Pancreas (tissue), 10 donors: Measurements from ENCODE around the gene ANO1. TPM values are rescaled to one million over a fixed set of nuclear protein-coding genes. Genes with fewer than 3 reads are reported as not detected.

ENCODE experiments used
- ATAC-seq, 4 donors: fragments of 200-7000 bp; cut with Tn5 transposase; one replicate each; pipeline versions ENCODE4 v1.8.0 to v1.9.1; 2020; ENCODE audit warnings: mild to moderate bottlenecking in 4 of 4, moderate library complexity in 4 of 4
- DNase-seq, 6 donors: peaks; one replicate each; pipeline ENCODE4 v3.0.0-alpha.2; 2020
- FAIRE-seq: peaks from 2 replicates; lab custom pipeline; 2012; peaks lifted over from hg19 to GRCh38; lab: Jason Lieb, UNC
- H3K27ac ChIP-seq, 4 donors: fragments of 200-600 bp; sonication (generic); 1 replicate in 3 of 4; 2 replicates in 1 of 4; pipeline versions ENCODE4 v1.5.0 to v1.8.0; 2020
- H3K27me3 ChIP-seq, 4 donors: fragments of 200-600 bp; one replicate each; pipeline ENCODE4 v1.8.0; 2021
- H3K36me3 ChIP-seq, 3 donors: fragments of 200-600 bp; sonication (generic) in 1 of 3; one replicate each; pipeline versions ENCODE4 v1.5.0 to v1.8.0; 2020 to 2021
- H3K4me1 ChIP-seq, 3 donors: fragments of 200-600 bp; one replicate each; pipeline ENCODE4 v1.8.0; 2021
- H3K4me3 ChIP-seq, 4 donors: fragments of 200-600 bp; sonication (generic) in 2 of 4; one replicate each; pipeline versions ENCODE4 v1.5.0 to v1.8.0; 2020 to 2021
- H3K9me3 ChIP-seq, 4 donors: fragments of 200-600 bp; one replicate each; pipeline ENCODE4 v1.8.0; 2021
- WGBS, 2 donors: extraction: QIAGEN DNeasy Blood & Tissue Kit; methylation state at CpG; one replicate each; pipeline ENCODE4 v1.1.7; 2013; 5-methylcytosine and 5-hydroxymethylcytosine counted together
- intact Hi-C, 3 donors: fragments of 100-400 bp; cut with DNase I; formaldehyde crosslinking; loops; one replicate each; pipeline versions ENCODE4 v1.11.1 to v1.14.2; 2022
- polyA plus RNA-seq, 2 donors: library from polyadenylated mRNA; stranded (reverse); fragments of 200-250 nt; gene quantifications; one replicate each; pipeline ENCODE4 v1.2.3, GENCODE V29; 2013
- total RNA-seq, 6 donors: library from RNA; stranded (reverse); fragmentation: NEBNext Ultra II Directional in 4 of 6; extraction: Animal tissue kit (Norgen Biotek cat#: 25700) in 4 of 6; gene quantifications; one replicate each; pipeline versions ENCODE4 v1.2.1 to v1.2.4, GENCODE V29; 2021 to 2023
- TF ChIP-seq, protein P1 (sequence below), 4 donors: fragments of 200-600 bp; sonication (generic) in 3 of 4; IDR thresholded peaks; one replicate each; pipeline versions ENCODE4 v1.5.0 to v1.8.0; 2021; ENCODE audit warnings: antibody characterized with exemption in 4 of 4
- donor health status: healthy with polysubstance abuse.
- donor health status: DM: no; HTN: no; CAD: no; lungs with moderate emphysema.
- donor health status: DM: no; HTN: no; CAD: no.
- donor health status: control.
- donor health status: control.
- donor health status: Bipolar disorder and iron deficiency.
- donor health status: DM: yes; HTN: yes; CAD: no.
- donor health status: DM: no; HTN: no; CAD: no.
- donor health status: DM: no; HTN: no; CAD: no.
- donor health status: DM: yes; HTN: yes; CAD: no.

ANO1 gene
- total and polyA plus RNA-seq, 8 donors = 1.5 to 12.4 (median 5.1) TPM

GRCh38 chr11:70099578-70100279 is 21.6 kb downstream of the ANO1 start:
- no peak overlapping the region for H3K27ac ChIP-seq
- ATAC-seq (no peak), DNase-seq (peak in 1 of 6 donors; percentile 41), FAIRE-seq (no peak)
- H3K36me3 ChIP-seq = no peaks in the 10 kb centered on the region
- intact Hi-C loops = no loop called here
- TF ChIP-seq, protein P1, sequence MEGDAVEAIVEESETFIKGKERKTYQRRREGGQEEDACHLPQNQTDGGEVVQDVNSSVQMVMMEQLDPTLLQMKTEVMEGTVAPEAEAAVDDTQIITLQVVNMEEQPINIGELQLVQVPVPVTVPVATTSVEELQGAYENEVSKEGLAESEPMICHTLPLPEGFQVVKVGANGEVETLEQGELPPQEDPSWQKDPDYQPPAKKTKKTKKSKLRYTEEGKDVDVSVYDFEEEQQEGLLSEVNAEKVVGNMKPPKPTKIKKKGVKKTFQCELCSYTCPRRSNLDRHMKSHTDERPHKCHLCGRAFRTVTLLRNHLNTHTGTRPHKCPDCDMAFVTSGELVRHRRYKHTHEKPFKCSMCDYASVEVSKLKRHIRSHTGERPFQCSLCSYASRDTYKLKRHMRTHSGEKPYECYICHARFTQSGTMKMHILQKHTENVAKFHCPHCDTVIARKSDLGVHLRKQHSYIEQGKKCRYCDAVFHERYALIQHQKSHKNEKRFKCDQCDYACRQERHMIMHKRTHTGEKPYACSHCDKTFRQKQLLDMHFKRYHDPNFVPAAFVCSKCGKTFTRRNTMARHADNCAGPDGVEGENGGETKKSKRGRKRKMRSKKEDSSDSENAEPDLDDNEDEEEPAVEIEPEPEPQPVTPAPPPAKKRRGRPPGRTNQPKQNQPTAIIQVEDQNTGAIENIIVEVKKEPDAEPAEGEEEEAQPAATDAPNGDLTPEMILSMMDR (IDR thresholded peaks at IDR 0.05) = no peak
- H3K9me3 ChIP-seq = no peaks in the 10 kb centered on the region
- WGBS, 2 donors = 76 to 80% methylated on average over 16 of the region's 16 CpGs
- no peak overlapping the region for H3K4me3 ChIP-seq
- H3K27me3 ChIP-seq = no peaks in the 10 kb centered on the region
- H3K4me1 ChIP-seq = no peaks in the 10 kb centered on the region

- 73 to 87% methylated on average over 8 of the region's 8 CpGs for WGBS, 2 donors
- no peaks in the 10 kb centered on the region for H3K4me1 ChIP-seq
- TF ChIP-seq, protein P1 (IDR thresholded peaks at IDR 0.05) = no peak
- H3K27me3 ChIP-seq = no peaks in the 10 kb centered on the region
- H3K9me3 ChIP-seq = no peaks in the 10 kb centered on the region
- ATAC-seq (no peak), DNase-seq (no peak), FAIRE-seq (no peak)
- no peaks in the 10 kb centered on the region for H3K36me3 ChIP-seq
- H3K4me3 ChIP-seq = no peak overlapping the region
- intact Hi-C loops = no loop called here
- no peak overlapping the region for H3K27ac ChIP-seq
These were observed 22.1 kb downstream of the ANO1 start for GRCh38 chr11:70100280-70100603.

DNA sequence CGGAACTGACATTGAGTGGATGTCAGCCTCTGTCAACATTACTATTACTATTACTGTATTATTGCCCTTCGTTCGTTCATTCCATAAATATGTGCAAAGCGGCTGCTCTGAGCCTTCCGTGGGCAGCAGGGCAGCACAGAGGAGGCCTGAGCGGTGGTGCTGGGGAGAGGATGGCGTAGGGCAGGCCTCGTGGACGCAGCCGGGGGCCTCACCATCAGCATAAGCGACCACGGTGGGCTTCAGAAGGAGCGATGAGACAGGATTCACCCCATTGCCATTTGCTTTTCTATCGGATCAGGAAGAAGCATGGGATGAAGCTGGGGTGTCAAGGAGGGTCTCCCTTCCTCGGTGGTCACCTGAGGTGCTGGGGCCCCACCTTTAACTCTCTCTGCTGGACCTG is 22.7 kb downstream of the ANO1 start:
- no peak for DNase-seq
- H3K9me3 ChIP-seq = no peaks in the 10 kb centered on the region
- TF ChIP-seq, protein P1 (IDR thresholded peaks at IDR 0.05) = no peak
- H3K27me3 ChIP-seq = no peaks in the 10 kb centered on the region
- FAIRE-seq = no peak
- H3K27ac ChIP-seq = no peak overlapping the region
- WGBS, 2 donors = 76 to 80% methylated on average over 15 of the region's 15 CpGs
- no peak overlapping the region for H3K4me3 ChIP-seq
- intact Hi-C loops = no loop called here
- no peak for ATAC-seq
- H3K4me1 ChIP-seq = no peaks in the 10 kb centered on the region
- no peaks in the 10 kb centered on the region for H3K36me3 ChIP-seq

DNA sequence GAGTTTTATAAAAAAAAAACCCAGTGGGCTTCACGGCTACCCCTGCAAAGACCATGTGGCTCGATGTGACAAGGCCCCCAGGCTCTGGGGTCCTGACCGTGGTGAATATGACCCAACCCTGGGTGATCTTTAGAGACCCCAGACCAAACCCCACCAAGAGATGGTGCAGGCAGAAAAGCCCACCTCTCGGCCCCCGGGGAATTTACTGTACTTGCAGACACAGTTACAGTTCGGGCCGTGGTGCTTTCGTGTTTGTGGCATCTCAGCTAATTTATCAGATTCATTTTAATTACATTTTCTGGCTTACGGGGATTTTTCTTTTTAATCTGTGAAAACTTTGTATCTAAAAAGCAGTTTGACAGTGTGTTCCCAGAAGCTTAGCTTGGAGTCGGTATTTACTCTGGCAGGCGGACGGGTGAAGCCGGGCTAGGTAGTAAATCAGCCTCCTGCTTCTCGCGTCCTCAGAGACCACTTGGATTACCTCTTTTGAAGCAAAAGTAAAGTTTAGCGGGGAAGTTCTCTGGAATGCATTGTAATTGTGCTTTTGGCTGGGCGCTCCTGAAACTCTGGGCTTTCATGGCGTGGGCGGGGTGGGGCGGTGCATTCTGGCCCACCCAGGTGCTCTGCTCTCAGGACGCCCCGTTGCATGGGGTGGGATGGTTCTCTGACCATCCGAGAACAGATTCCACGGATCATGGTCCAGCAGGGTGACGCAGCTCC is 25.3 kb downstream of the ANO1 start:
- 68 to 78% methylated on average over 25 of the region's 25 CpGs for WGBS, 2 donors
- FAIRE-seq (no peak), DNase-seq (peak in 1 of 6 donors; percentile 28)

More for the DNA sequence above, 25.3 kb downstream of the ANO1 start:
- H3K4me3 ChIP-seq = no peak overlapping the region
- intact Hi-C loops = no loop called here
- no peaks in the 10 kb centered on the region for H3K36me3 ChIP-seq
- no peak overlapping the region for H3K27ac ChIP-seq
- no peaks in the 10 kb centered on the region for H3K27me3 ChIP-seq
- no peak for ATAC-seq
- H3K4me1 ChIP-seq = no peaks in the 10 kb centered on the region
- no peaks in the 10 kb centered on the region for H3K9me3 ChIP-seq
- TF ChIP-seq, protein P1 (IDR thresholded peaks at IDR 0.05) = no peak
